HepG2 (cell line): ENCODE measurements around the gene GPAM.

Source experiments
- SRSF4 ChIP-seq: fragments of 200-400 bp; formaldehyde crosslinking; IDR thresholded peaks from one replicate; pipeline ENCODE4 v1.6.1; 2018; ENCODE audit warnings: mild to moderate bottlenecking, low read depth, low read length, moderate library complexity; ENCODE audit not compliant: poor library complexity, severe bottlenecking
- ZNF431 ChIP-seq: sonication (generic); formaldehyde crosslinking; IDR thresholded peaks from 2 replicates; pipeline ENCODE4 v1.9.0; 2022; ENCODE audit warnings: missing genetic modification reagents, low read depth, mild to moderate bottlenecking, borderline replicate concordance
- TF ChIP-seq, protein P1 (sequence below): sonication (generic); formaldehyde crosslinking; IDR thresholded peaks from 2 replicates; pipeline ENCODE4 v1.5.0; 2020; ENCODE audit warnings: mild to moderate bottlenecking, missing genetic modification reagents, moderate library complexity
- TF ChIP-seq, protein P2 (sequence below): sonication (generic); formaldehyde crosslinking; IDR thresholded peaks from 2 replicates; pipeline ENCODE4 v1.4.0; 2020; ENCODE audit warnings: missing genetic modification reagents

DNA sequence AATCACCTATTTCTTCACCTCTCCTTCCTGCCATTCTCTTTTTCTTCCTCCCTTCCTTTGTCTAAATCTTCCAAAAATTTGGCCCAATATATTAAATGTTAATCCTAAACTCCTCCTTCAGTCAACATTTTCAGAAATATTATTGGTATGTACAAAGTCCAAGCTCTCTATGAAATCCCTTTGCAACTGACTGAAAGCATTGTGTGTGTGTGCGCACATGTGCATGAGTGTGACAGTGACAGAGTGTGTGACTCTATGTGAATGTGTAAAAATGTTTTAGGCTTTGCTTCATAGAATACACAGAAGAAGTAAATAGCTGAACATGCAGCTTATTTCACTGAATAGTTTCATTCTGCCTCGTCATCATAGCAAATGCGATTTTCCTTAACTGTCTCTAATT is 7.0 kb downstream of the GPAM start:
- no peak for TF ChIP-seq SRSF4
- TF ChIP-seq, protein P1, sequence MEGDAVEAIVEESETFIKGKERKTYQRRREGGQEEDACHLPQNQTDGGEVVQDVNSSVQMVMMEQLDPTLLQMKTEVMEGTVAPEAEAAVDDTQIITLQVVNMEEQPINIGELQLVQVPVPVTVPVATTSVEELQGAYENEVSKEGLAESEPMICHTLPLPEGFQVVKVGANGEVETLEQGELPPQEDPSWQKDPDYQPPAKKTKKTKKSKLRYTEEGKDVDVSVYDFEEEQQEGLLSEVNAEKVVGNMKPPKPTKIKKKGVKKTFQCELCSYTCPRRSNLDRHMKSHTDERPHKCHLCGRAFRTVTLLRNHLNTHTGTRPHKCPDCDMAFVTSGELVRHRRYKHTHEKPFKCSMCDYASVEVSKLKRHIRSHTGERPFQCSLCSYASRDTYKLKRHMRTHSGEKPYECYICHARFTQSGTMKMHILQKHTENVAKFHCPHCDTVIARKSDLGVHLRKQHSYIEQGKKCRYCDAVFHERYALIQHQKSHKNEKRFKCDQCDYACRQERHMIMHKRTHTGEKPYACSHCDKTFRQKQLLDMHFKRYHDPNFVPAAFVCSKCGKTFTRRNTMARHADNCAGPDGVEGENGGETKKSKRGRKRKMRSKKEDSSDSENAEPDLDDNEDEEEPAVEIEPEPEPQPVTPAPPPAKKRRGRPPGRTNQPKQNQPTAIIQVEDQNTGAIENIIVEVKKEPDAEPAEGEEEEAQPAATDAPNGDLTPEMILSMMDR (CRISPR knock-in tag): no peak
- TF ChIP-seq ZNF431 (CRISPR knock-in tag): no peak
- TF ChIP-seq, protein P2, sequence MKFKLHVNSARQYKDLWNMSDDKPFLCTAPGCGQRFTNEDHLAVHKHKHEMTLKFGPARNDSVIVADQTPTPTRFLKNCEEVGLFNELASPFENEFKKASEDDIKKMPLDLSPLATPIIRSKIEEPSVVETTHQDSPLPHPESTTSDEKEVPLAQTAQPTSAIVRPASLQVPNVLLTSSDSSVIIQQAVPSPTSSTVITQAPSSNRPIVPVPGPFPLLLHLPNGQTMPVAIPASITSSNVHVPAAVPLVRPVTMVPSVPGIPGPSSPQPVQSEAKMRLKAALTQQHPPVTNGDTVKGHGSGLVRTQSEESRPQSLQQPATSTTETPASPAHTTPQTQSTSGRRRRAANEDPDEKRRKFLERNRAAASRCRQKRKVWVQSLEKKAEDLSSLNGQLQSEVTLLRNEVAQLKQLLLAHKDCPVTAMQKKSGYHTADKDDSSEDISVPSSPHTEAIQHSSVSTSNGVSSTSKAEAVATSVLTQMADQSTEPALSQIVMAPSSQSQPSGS (CRISPR knock-in tag): no peak
